Body of pancreas (tissue), 4 donors: ENCODE data around the gene TEKT3.

Experiments used
- POLR2A ChIP-seq, 3 donors: fragments of 450-650 bp; IDR thresholded peaks; one replicate each; pipeline ENCODE4 v1.6.1; 2016; ENCODE audit warnings: antibody characterized with exemption in 3 of 3, mild to moderate bottlenecking in 2 of 3
- TF ChIP-seq, protein P1 (sequence below), 7 experiments: fragments of 450-650 bp in 4 of 7; fragments of 200-600 bp in 3 of 7; sonication (generic) in 3 of 7; IDR thresholded peaks; one replicate each; pipeline ENCODE4 v1.5.1; 2016 to 2019; ENCODE audit warnings: antibody characterized with exemption in 7 of 7

DNA sequence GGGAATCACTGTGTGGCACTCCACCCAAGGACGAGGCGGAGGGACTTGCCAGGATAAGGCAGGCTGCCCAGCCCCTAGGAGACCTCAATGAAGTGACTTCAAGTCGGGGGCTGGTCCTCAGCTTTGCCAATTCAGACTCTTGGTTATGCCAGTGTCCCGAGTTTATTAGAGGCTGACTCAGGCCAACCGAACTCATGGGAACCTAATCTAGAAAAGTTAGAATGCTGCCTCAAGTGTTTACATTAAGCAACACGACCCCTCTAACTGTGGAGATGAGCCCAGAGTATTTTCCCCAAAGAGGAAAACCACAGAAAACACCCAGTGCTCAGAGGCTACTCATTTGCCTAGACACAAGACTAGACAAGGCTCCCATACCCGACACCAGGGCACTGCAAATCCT lies 1.1 kb upstream of the TEKT3 start:
- TF ChIP-seq POLR2A (IDR thresholded peaks at IDR 0.05), result no peak
- TF ChIP-seq, protein P1, sequence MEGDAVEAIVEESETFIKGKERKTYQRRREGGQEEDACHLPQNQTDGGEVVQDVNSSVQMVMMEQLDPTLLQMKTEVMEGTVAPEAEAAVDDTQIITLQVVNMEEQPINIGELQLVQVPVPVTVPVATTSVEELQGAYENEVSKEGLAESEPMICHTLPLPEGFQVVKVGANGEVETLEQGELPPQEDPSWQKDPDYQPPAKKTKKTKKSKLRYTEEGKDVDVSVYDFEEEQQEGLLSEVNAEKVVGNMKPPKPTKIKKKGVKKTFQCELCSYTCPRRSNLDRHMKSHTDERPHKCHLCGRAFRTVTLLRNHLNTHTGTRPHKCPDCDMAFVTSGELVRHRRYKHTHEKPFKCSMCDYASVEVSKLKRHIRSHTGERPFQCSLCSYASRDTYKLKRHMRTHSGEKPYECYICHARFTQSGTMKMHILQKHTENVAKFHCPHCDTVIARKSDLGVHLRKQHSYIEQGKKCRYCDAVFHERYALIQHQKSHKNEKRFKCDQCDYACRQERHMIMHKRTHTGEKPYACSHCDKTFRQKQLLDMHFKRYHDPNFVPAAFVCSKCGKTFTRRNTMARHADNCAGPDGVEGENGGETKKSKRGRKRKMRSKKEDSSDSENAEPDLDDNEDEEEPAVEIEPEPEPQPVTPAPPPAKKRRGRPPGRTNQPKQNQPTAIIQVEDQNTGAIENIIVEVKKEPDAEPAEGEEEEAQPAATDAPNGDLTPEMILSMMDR (IDR thresholded peaks at IDR 0.05), result no peak
